Stomach (tissue), 9 donors: ENCODE measurements around the gene RET. TPM values are rescaled to one million over a fixed set of nuclear protein-coding genes. Genes with fewer than 3 reads are reported as not detected.

ENCODE experiments used
- DNase-seq, 2 donors: peaks; one replicate each; pipeline versions ENCODE4 v3.0.0 to v3.0.0-alpha.2; 2013 to 2019
- H3K27ac ChIP-seq, 5 donors: fragments of 200-600 bp in 4 of 5; sonication (generic) in 4 of 5; one replicate each; pipeline ENCODE4 v1.5.1; 2013 to 2019; ENCODE audit warnings: mild to moderate bottlenecking in 1 of 5, moderate library complexity in 1 of 5
- H3K27me3 ChIP-seq, 3 donors: fragments of 200-600 bp; sonication (generic); one replicate each; pipeline ENCODE4 v1.5.1; 2017 to 2019; ENCODE audit warnings: mixed run types in 1 of 3
- H3K36me3 ChIP-seq, 4 donors: fragments of 200-600 bp; sonication (generic); 1 replicate in 3 of 4; 2 replicates in 1 of 4; pipeline ENCODE4 v1.5.1; 2016 to 2019
- H3K4me1 ChIP-seq, 4 donors: fragments of 200-600 bp; sonication (generic); one replicate each; pipeline ENCODE4 v1.5.1; 2016 to 2019
- H3K4me3 ChIP-seq, 4 donors: fragments of 200-600 bp; sonication (generic) in 3 of 4; one replicate each; pipeline ENCODE4 v1.5.1; 2016 to 2019; ENCODE audit warnings: mild to moderate bottlenecking in 1 of 4
- H3K9me3 ChIP-seq, 4 donors: fragments of 200-600 bp; sonication (generic); one replicate each; pipeline ENCODE4 v1.5.1; 2016 to 2019
- EP300 ChIP-seq: sonication (generic); formaldehyde crosslinking; IDR thresholded peaks from one replicate; pipeline ENCODE4 v1.6.1; 2017; ENCODE audit warnings: antibody characterized with exemption
- POLR2A ChIP-seq, 4 donors: fragments of 450-650 bp; IDR thresholded peaks; one replicate each; pipeline ENCODE4 v1.6.1; 2016; ENCODE audit warnings: antibody characterized with exemption in 4 of 4, control low read depth in 2 of 4, mild to moderate bottlenecking in 1 of 4, moderate library complexity in 1 of 4
- POLR2AphosphoS5 ChIP-seq, 3 donors: sonication (generic); formaldehyde crosslinking; IDR thresholded peaks; one replicate each; pipeline ENCODE4 v1.6.1; 2016; ENCODE audit warnings: antibody characterized with exemption in 3 of 3
- WGBS, 5 donors: extraction: QIAGEN DNeasy Blood & Tissue Kit in 3 of 5; methylation state at CpG; one replicate each; pipeline versions ENCODE4 v1.1.5 to v1.1.7; 2013 to 2018; 5-methylcytosine and 5-hydroxymethylcytosine counted together
- intact Hi-C: fragments of 100-400 bp; cut with DNase I; formaldehyde crosslinking; loops from one replicate; pipeline ENCODE4 v1.15.1; 2023; ENCODE audit warnings: low total_unique reads
- polyA plus RNA-seq, 3 donors: library from polyadenylated mRNA; stranded (reverse); fragments of 200-250 nt; gene quantifications; one replicate each; pipeline ENCODE4 v1.2.3, GENCODE V29; 2013
- total RNA-seq, 5 donors: library from RNA; depleted of rRNA; stranded (reverse); fragments of >200 nt; gene quantifications; one replicate each; pipeline versions ENCODE4 v1.1.0 to v1.2.3, GENCODE V29; 2014 to 2016
- TF ChIP-seq, protein P1 (sequence below), 7 experiments: fragments of 450-650 bp in 4 of 7; fragments of 200-600 bp in 3 of 7; sonication (generic) in 3 of 7; IDR thresholded peaks; one replicate each; pipeline ENCODE4 v1.5.1; 2016 to 2019; ENCODE audit warnings: antibody characterized with exemption in 7 of 7, control low read depth in 2 of 7, mild to moderate bottlenecking in 1 of 7
- donor health status: healthy with polysubstance abuse.
- donor health status: Bipolar disorder and iron deficiency.
- donor health status: healthy.

RET gene
- total and polyA plus RNA-seq, 8 donors: 0.31 to 9.8 (median 2.5) TPM; not detected in 2

DNA sequence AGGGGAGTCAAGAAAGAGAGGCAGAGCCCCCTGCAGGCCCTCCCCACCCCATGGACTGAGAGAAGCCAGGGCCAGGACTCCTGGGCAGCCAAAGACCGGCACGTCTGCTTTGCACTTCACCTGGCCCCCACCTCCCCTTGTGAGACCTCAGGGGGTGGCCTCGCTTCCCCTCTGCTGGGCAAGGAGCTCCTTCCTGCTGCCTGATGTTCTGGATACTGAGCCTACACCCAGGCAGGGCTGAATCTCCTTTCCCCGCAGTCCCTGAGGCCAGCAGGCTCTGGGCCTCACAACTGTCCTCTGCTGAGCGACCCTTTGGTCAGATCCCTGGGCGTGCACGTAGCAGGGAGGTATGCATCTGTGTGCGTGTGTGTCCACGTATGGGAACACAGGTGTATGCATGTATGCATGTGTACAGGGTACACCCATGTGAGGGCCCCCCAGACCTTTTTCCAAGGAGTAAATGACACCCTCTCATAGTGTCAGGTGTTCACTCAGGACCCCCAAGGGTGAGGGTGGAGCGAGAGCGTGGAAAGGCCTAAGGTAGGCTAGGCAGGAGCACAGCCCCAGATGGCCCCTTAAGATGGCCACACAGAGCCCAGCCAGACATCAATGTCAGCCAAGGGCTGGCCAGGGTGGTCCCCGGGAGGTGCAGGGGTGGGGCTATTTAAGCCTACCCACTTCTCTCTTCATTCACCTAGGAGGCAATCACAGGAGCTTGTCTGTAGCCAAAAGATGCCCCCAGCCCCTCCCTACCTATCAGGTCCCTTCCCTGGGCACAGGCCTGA, 1.9 kb upstream of the RET start:
- intact Hi-C loops: no loop called here
- TF ChIP-seq POLR2AphosphoS5 (IDR thresholded peaks at IDR 0.05) (no peak), EP300 (no peak), POLR2A (IDR thresholded peaks at IDR 0.05) (no peak)
- TF ChIP-seq, protein P1, sequence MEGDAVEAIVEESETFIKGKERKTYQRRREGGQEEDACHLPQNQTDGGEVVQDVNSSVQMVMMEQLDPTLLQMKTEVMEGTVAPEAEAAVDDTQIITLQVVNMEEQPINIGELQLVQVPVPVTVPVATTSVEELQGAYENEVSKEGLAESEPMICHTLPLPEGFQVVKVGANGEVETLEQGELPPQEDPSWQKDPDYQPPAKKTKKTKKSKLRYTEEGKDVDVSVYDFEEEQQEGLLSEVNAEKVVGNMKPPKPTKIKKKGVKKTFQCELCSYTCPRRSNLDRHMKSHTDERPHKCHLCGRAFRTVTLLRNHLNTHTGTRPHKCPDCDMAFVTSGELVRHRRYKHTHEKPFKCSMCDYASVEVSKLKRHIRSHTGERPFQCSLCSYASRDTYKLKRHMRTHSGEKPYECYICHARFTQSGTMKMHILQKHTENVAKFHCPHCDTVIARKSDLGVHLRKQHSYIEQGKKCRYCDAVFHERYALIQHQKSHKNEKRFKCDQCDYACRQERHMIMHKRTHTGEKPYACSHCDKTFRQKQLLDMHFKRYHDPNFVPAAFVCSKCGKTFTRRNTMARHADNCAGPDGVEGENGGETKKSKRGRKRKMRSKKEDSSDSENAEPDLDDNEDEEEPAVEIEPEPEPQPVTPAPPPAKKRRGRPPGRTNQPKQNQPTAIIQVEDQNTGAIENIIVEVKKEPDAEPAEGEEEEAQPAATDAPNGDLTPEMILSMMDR (IDR thresholded peaks at IDR 0.05): no peak
- 78 to 95% (median 89%) methylated on average over 12 of the region's 12 CpGs for WGBS, 5 donors
- Histone ChIP-seq H3K36me3 (no peaks in the 10 kb centered on the region), H3K9me3 (no peaks in the 10 kb centered on the region), H3K27ac (no peak overlapping the region), H3K27me3 (peaks cover 5 to 80% (median 40%) of the 10 kb centered on the region in 3 donors), H3K4me1 (peaks cover 4 to 36% (median 24%) of the 10 kb centered on the region in 4 donors), H3K4me3 (no peak overlapping the region)
- DNase-seq: no peak

DNA sequence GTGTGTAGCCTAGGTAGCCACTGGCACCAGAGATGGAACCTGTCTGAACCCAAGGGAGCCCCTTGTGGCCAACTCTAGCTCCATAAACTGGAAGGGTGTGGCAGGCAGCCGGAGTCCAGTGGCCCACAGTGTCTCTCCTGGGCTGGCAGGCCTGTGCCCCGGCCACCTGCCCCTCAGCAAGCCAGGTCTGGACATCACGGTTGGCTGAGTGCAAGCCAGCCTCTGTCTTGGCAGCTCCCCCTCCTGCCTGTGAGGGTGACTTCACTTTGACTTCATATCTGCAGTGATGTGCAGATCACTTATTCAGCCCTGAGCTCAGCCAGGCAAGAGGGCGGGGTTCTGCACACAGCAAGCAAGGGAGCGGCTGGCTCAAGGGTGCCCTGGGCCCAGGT, 1.3 kb upstream of the RET start:
- no peaks in the 10 kb centered on the region for H3K9me3 ChIP-seq
- WGBS, 5 donors: 42 to 71% (median 63%) methylated on average over 3 to 5 of the region's 5 CpGs
- no peak for TF ChIP-seq POLR2A (IDR thresholded peaks at IDR 0.05)
- no peak for TF ChIP-seq EP300
- TF ChIP-seq, protein P1 (IDR thresholded peaks at IDR 0.05): no peak
- TF ChIP-seq POLR2AphosphoS5 (IDR thresholded peaks at IDR 0.05): no peak
- H3K4me3 ChIP-seq: no peak overlapping the region
- H3K27ac ChIP-seq: no peak overlapping the region
- intact Hi-C loops: no loop called here
- H3K4me1 ChIP-seq: peaks cover 4 to 36% (median 24%) of the 10 kb centered on the region in 4 donors
- H3K27me3 ChIP-seq: peaks cover 5 to 82% (median 40%) of the 10 kb centered on the region in 3 donors
- no peaks in the 10 kb centered on the region for H3K36me3 ChIP-seq
- no peak for DNase-seq

DNA sequence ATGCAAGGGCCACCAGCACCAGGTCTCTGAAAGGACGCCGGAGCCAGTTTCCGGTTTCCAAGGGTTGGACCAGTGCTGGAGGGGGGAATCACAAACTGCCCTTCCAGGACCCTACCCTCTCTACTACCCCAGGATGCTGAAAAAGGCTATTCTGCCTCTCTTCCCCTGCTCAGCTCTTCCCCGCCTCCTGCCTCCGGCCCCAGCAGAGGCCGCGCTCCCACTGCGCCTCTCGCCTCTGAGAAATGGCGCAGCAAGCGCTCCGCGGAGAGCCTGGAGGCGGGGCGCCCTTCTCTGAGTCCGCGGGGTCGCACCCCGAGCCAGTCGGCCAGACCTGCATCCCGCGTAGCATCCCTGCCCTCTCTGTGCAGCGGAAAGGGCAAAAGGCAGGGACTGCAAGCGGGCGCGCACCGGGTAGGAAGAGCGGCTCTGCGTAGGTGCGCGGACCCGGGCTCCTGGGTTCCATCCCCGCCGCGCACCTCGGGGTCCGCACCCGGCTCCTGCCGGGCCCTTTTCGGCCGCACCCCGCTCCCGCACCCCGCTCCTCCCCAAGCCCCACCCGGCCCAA, 476 bp upstream of the RET start:
- Histone ChIP-seq H3K4me3 (peak overlapping the region; percentile 49 to 71 (median 52)), H3K27me3 (peaks cover 5 to 90% (median 40%) of the 10 kb centered on the region in 3 donors), H3K27ac (no peak overlapping the region), H3K9me3 (no peaks in the 10 kb centered on the region), H3K36me3 (no peaks in the 10 kb centered on the region), H3K4me1 (peaks cover 4 to 36% (median 25%) of the 10 kb centered on the region in 4 donors)
- TF ChIP-seq POLR2A (IDR thresholded peaks at IDR 0.05) (no peak), POLR2AphosphoS5 (IDR thresholded peaks at IDR 0.05) (no peak)
- intact Hi-C loops: no loop called here
- DNase-seq: no peak
- WGBS, 5 donors: 2 to 5% (median 3%) methylated on average over 8 to 45 of the region's 45 CpGs

DNA sequence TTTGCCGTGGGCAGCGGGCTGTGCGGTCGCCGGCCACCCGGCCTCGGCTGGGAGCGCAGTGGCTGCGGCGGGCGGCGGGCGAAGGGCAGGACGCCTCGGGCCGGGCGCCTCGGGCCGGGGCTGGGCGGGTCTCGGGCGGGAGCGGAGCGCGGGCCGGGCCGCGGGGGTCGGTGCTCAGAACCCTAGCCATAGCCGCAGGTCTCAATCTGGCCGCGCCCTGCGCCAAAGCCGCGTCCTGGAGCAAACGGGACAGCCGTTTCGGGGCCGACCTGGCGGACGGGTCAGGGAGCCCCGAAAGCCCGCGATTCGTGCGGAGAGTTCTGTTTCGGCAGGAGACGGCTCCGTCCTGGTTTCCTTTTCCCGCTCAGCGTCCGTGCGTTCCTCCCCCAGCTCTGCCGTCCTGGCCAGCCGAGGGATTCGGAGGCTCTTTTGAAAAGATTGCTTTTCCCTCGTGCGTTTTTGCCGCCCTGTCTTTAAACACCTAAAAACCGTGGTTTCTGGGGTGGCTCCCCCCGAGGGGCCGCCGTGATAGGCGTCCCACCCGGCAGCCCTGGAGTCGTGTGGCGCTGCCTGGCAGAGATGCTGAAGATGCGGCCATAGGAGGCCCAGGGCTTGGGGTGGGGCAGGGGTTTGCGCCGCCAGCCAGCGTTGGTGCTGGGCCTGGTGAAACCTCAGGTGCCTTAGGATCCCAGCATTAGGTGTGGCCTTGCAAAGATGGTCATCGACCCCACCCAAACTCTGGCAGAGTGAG, 727 bp downstream of the RET start:
- WGBS, 5 donors: 5 to 15% (median 6%) methylated on average over 16 to 72 of the region's 72 CpGs
- Histone ChIP-seq H3K9me3 (no peaks in the 10 kb centered on the region), H3K27me3 (peaks cover 5 to 97% (median 40%) of the 10 kb centered on the region in 3 donors), H3K27ac (peak overlapping the region in 1 of 5 donors; percentile 24), H3K4me3 (peak overlapping the region; percentile 49 to 71 (median 52)), H3K4me1 (peaks cover 4 to 40% (median 37%) of the 10 kb centered on the region in 4 donors), H3K36me3 (no peaks in the 10 kb centered on the region)
- intact Hi-C loops: no loop called here
- TF ChIP-seq POLR2A (IDR thresholded peaks at IDR 0.05) (no peak), POLR2AphosphoS5 (IDR thresholded peaks at IDR 0.05) (no peak), EP300 (no peak)
- TF ChIP-seq, protein P1 (IDR thresholded peaks at IDR 0.05): no peak
- DNase-seq: no peak
